H1 (cell line): ENCODE data around the gene BTD. TPM values are rescaled to one million over a fixed set of nuclear protein-coding genes. Genes with fewer than 3 reads are reported as not detected.

Source experiments
- CTCF ChIA-PET: fragments of 300-600 bp; sonication (Branson Sonifier 250); formaldehyde crosslinking; loops from one replicate; lab custom pipeline; 2021; ENCODE audit not compliant: partially characterized antibody; lab: Charles Lee
- POLR2A ChIA-PET: fragments of 300-600 bp; sonication (Branson Sonifier 250); formaldehyde crosslinking; loops from one replicate; lab custom pipeline; 2021; ENCODE audit warnings: inconsistent platforms; ENCODE audit not compliant: partially characterized antibody; lab: Charles Lee
- DNase-seq, 2 experiments: peaks; one replicate each; pipeline versions ENCODE4 v3.0.0 to v3.0.0-alpha.2; 2010 to 2022; ENCODE audit warnings: low spot score in 2 of 2, low read depth in 1 of 2, mixed read lengths in 1 of 2
- FAIRE-seq: peaks from 2 replicates; lab custom pipeline; 2011; peaks lifted over from hg19 to GRCh38; lab: Jason Lieb, UNC
- H2AFZ ChIP-seq: 2 replicates; pipeline ENCODE4 v1.8.1; 2012; ENCODE audit warnings: low read length, inconsistent platforms
- H2AK5ac ChIP-seq: 2 replicates; pipeline ENCODE4 v1.6.1; 2013; ENCODE audit warnings: low read depth, low read length
- H2BK120ac ChIP-seq: replicated peaks from 2 replicates; pipeline ENCODE3; 2013; ENCODE audit warnings: low read depth, low read length, inconsistent platforms
- H2BK12ac ChIP-seq: 2 replicates; pipeline ENCODE4 v1.6.1; 2013; ENCODE audit warnings: low read depth, low read length
- H2BK15ac ChIP-seq: 2 replicates; pipeline ENCODE4 v1.6.1; 2013; ENCODE audit warnings: low read length
- H2BK20ac ChIP-seq: 2 replicates; pipeline ENCODE4 v1.6.1; 2013; ENCODE audit warnings: low read length
- H2BK5ac ChIP-seq: 2 replicates; pipeline ENCODE4 v1.6.1; 2013; ENCODE audit warnings: low read depth, low read length
- H3K14ac ChIP-seq: 2 replicates; pipeline ENCODE4 v1.6.1; 2013; ENCODE audit warnings: inconsistent platforms; ENCODE audit not compliant: insufficient read length
- H3K18ac ChIP-seq: 2 replicates; pipeline ENCODE4 v1.6.1; 2013; ENCODE audit warnings: low read length; ENCODE audit errors: extremely low read depth
- H3K23ac ChIP-seq: 2 replicates; pipeline ENCODE4 v1.6.1; 2013; ENCODE audit warnings: inconsistent platforms; ENCODE audit not compliant: insufficient read length
- H3K23me2 ChIP-seq: 2 replicates; pipeline ENCODE4 v1.6.1; 2013; ENCODE audit warnings: low read depth, low read length
- H3K27ac ChIP-seq: 2 replicates; pipeline ENCODE4 v1.6.1; 2011; ENCODE audit warnings: low read depth, low read length, inconsistent platforms
- H3K27me3 ChIP-seq, 4 experiments: replicated peaks in 1 of 4; 1 replicate in 1 of 4; 2 replicates in 3 of 4; pipeline versions ENCODE4 v1.6.1 to v1.8.1; 2011 to 2013; ENCODE audit warnings: low read length in 3 of 4, mild to moderate bottlenecking in 3 of 4, inconsistent platforms in 2 of 4, mixed read lengths in 2 of 4, moderate library complexity in 1 of 4; ENCODE audit not compliant: control insufficient read depth in 3 of 4, insufficient read depth in 3 of 4; ENCODE audit errors: extremely low read depth in 1 of 4
- H3K36me3 ChIP-seq, 4 experiments: 2 replicates each; pipeline versions ENCODE4 v1.6.1 to v1.8.1; 2011 to 2013; ENCODE audit warnings: mild to moderate bottlenecking in 4 of 4, low read length in 3 of 4, moderate library complexity in 2 of 4, control low read depth in 1 of 4, inconsistent platforms in 1 of 4; ENCODE audit not compliant: insufficient read depth in 4 of 4, control insufficient read depth in 2 of 4
- H3K4ac ChIP-seq: replicated peaks from 2 replicates; pipeline ENCODE3; 2013; ENCODE audit warnings: low read length, low read depth, mixed read lengths, inconsistent platforms; ENCODE audit not compliant: insufficient read length
- H3K4me1 ChIP-seq, 4 experiments: replicated peaks in 1 of 4; 1 replicate in 1 of 4; 2 replicates in 3 of 4; pipeline versions ENCODE4 v1.6.1 to v1.8.1; 2011 to 2013; ENCODE audit warnings: low read length in 3 of 4, inconsistent platforms in 2 of 4, mixed read lengths in 1 of 4; ENCODE audit not compliant: insufficient read depth in 4 of 4, control insufficient read depth in 3 of 4
- H3K4me2 ChIP-seq, 2 experiments: 2 replicates each; pipeline versions ENCODE4 v1.6.1 to v1.8.1; 2011 to 2013; ENCODE audit warnings: low read depth in 2 of 2, low read length in 2 of 2, control low read depth in 1 of 2, inconsistent platforms in 1 of 2, mild to moderate bottlenecking in 1 of 2; ENCODE audit not compliant: insufficient read depth in 1 of 2
- H3K4me3 ChIP-seq, 4 experiments: fragments of 200-600, 300-600 bp in 1 of 4; sonication (generic), shearing (Covaris generic), sonication (Bioruptor Twin) in 1 of 4; 2 replicates each; pipeline versions ENCODE4 v1.5.1 to v1.8.1; 2011 to 2016; ENCODE audit warnings: low read length in 4 of 4, low read depth in 3 of 4, control low read depth in 2 of 4, inconsistent platforms in 2 of 4, mild to moderate bottlenecking in 2 of 4, mixed read lengths in 1 of 4, moderate library complexity in 1 of 4; ENCODE audit not compliant: insufficient read depth in 2 of 4; ENCODE audit errors: extremely low read depth in 1 of 4
- H3K56ac ChIP-seq: replicated peaks from 2 replicates; pipeline ENCODE3; 2013; ENCODE audit warnings: low read depth, mild to moderate bottlenecking, mixed read lengths, low read length, inconsistent platforms; ENCODE audit not compliant: insufficient read length
- H3K79me1 ChIP-seq: 2 replicates; pipeline ENCODE4 v1.6.1; 2013; ENCODE audit warnings: low read depth, low read length, control low read depth
- H3K79me2 ChIP-seq, 2 experiments: 2 replicates each; pipeline versions ENCODE4 v1.6.1 to v1.8.1; 2012 to 2013; ENCODE audit warnings: low read length in 2 of 2, mild to moderate bottlenecking in 2 of 2, inconsistent platforms in 1 of 2; ENCODE audit not compliant: insufficient read depth in 2 of 2, control insufficient read depth in 1 of 2
- H3K9ac ChIP-seq, 4 experiments: replicated peaks in 1 of 4; 1 replicate in 1 of 4; 2 replicates in 3 of 4; pipeline versions ENCODE4 v1.6.1 to v1.8.1; 2011 to 2013; ENCODE audit warnings: low read depth in 3 of 4, low read length in 3 of 4, control low read depth in 2 of 4, mild to moderate bottlenecking in 2 of 4, moderate library complexity in 2 of 4, inconsistent platforms in 1 of 4; ENCODE audit errors: extremely low read depth in 1 of 4
- H3K9me3 ChIP-seq, 2 experiments: 2 replicates each; pipeline versions ENCODE4 v1.6.1 to v1.8.1; 2012 to 2013; ENCODE audit warnings: mild to moderate bottlenecking in 2 of 2, moderate library complexity in 2 of 2, control low read depth in 1 of 2, inconsistent platforms in 1 of 2, low read depth in 1 of 2, low read length in 1 of 2, mixed read lengths in 1 of 2; ENCODE audit not compliant: insufficient read depth in 2 of 2
- H4K20me1 ChIP-seq, 2 experiments: replicated peaks in 1 of 2; 2 replicates each; pipeline versions ENCODE3 to v1.8.1; 2011 to 2013; ENCODE audit warnings: inconsistent platforms in 2 of 2, low read length in 2 of 2, mild to moderate bottlenecking in 1 of 2; ENCODE audit not compliant: insufficient read depth in 2 of 2, control insufficient read depth in 1 of 2
- H4K5ac ChIP-seq: 2 replicates; pipeline ENCODE4 v1.6.1; 2013; ENCODE audit warnings: low read length, low read depth, mixed read lengths, inconsistent platforms; ENCODE audit not compliant: insufficient read length
- H4K8ac ChIP-seq: 2 replicates; pipeline ENCODE4 v1.8.0; 2013; ENCODE audit warnings: mild to moderate bottlenecking, moderate library complexity, low read length, inconsistent platforms; ENCODE audit not compliant: insufficient read depth; ENCODE audit errors: extremely low read depth
- H4K91ac ChIP-seq: replicated peaks from 2 replicates; pipeline ENCODE3; 2013; ENCODE audit warnings: low read length, mixed read lengths, inconsistent platforms; ENCODE audit not compliant: insufficient read length
- BACH1 ChIP-seq: IDR thresholded peaks from 2 replicates; pipeline ENCODE4 v1.6.1; 2012; ENCODE audit warnings: low read length, improper control_type of control experiment
- CEBPB ChIP-seq: IDR thresholded peaks from 2 replicates; pipeline ENCODE4 v1.6.1; 2012; ENCODE audit warnings: low read depth, low read length
- CHD1 ChIP-seq: IDR thresholded peaks from 2 replicates; pipeline ENCODE4 v1.6.1; 2012; ENCODE audit warnings: low read depth, low read length, improper control_type of control experiment
- EZH2 ChIP-seq: fragments of 200-600 bp; sonication (generic); IDR thresholded peaks from 2 replicates; pipeline ENCODE4 v1.7.1; 2012; ENCODE audit warnings: low read depth, mild to moderate bottlenecking, moderate library complexity, low read length, inconsistent platforms; ENCODE audit not compliant: severe bottlenecking
- FOSL1 ChIP-seq: IDR thresholded peaks from 2 replicates; pipeline ENCODE4 v1.6.1; 2011; ENCODE audit warnings: mild to moderate bottlenecking, low read depth, low read length, moderate library complexity; ENCODE audit not compliant: insufficient read depth
- GTF2F1 ChIP-seq: IDR thresholded peaks from 2 replicates; pipeline ENCODE4 v1.6.1; 2012; ENCODE audit warnings: low read depth, low read length, improper control_type of control experiment, borderline replicate concordance
- MAFK ChIP-seq: IDR thresholded peaks from 2 replicates; pipeline ENCODE4 v1.6.1; 2012; ENCODE audit warnings: low read depth, mild to moderate bottlenecking, improper control_type of control experiment, low read length
- PHF8 ChIP-seq: fragments of 200-600 bp; sonication (generic); conservative IDR thresholded peaks from 2 replicates; pipeline ENCODE4 v1.7.1; 2012; ENCODE audit warnings: low read depth, mild to moderate bottlenecking, inconsistent platforms, low read length, moderate library complexity
- RFX5 ChIP-seq: IDR thresholded peaks from 2 replicates; pipeline ENCODE4 v1.6.1; 2011; ENCODE audit warnings: low read depth, low read length, improper control_type of control experiment, borderline replicate concordance
- RXRA ChIP-seq: IDR thresholded peaks from 2 replicates; pipeline ENCODE4 v1.6.1; 2011; ENCODE audit warnings: low read depth, mild to moderate bottlenecking, low read length, moderate library complexity; ENCODE audit not compliant: insufficient read depth
- SIX5 ChIP-seq: IDR thresholded peaks from 2 replicates; pipeline ENCODE4 v1.6.1; 2011; ENCODE audit warnings: mild to moderate bottlenecking, low read depth, low read length
- SP1 ChIP-seq: IDR thresholded peaks from 2 replicates; pipeline ENCODE4 v1.6.1; 2011; ENCODE audit warnings: low read depth, low read length
- TCF12 ChIP-seq: IDR thresholded peaks from 2 replicates; pipeline ENCODE4 v1.6.1; 2011; ENCODE audit warnings: low read depth, mild to moderate bottlenecking, low read length
- WGBS, 2 experiments: shearing (Covaris generic) in 1 of 2; methylation state at CpG; one replicate each; pipeline versions ENCODE4 v1.1.6 to v1.1.7; 2013 to 2015; ENCODE audit warnings: low lambda C conversion rate in 2 of 2, mixed read lengths in 2 of 2, inconsistent platforms in 1 of 2, low coverage in 1 of 2, missing lambda C conversion rate in 1 of 2; ENCODE audit not compliant: insufficient replicate concordance in 2 of 2, insufficient coverage in 1 of 2, insufficient read length in 1 of 2; ENCODE audit errors: extremely low coverage in 1 of 2, missing lambda C conversion rate in 1 of 2; 5-methylcytosine and 5-hydroxymethylcytosine counted together
- polyA plus RNA-seq, 7 experiments: library from polyadenylated mRNA; depleted of rRNA in 3 of 7; stranded (reverse) in 5 of 7; unstranded in 2 of 7; fragments of >200 nt in 5 of 7; fragments of 200-250 nt in 2 of 7; gene quantifications; 1 replicate in 5 of 7; 2 replicates in 1 of 7; 4 replicates in 1 of 7; pipeline versions ENCODE4 v1.2.1 to v1.2.3, GENCODE V29; 2011 to 2013; ENCODE audit warnings: missing spikeins in 2 of 7, mixed read lengths in 2 of 7
- total RNA-seq: library from RNA; stranded (reverse); fragmentation: NEBNext Ultra II Directional; extraction: Animal tissue kit (Norgen Biotek cat#: 25700); gene quantifications from 2 replicates; pipeline ENCODE4 v1.2.1, GENCODE V29; 2021

BTD gene
- total and polyA plus RNA-seq, 2 of the 8 experiments (the other 6 are each of a cell fraction or from before 2014, with no cell fraction given), result 21.8 to 36.7 TPM

DNA sequence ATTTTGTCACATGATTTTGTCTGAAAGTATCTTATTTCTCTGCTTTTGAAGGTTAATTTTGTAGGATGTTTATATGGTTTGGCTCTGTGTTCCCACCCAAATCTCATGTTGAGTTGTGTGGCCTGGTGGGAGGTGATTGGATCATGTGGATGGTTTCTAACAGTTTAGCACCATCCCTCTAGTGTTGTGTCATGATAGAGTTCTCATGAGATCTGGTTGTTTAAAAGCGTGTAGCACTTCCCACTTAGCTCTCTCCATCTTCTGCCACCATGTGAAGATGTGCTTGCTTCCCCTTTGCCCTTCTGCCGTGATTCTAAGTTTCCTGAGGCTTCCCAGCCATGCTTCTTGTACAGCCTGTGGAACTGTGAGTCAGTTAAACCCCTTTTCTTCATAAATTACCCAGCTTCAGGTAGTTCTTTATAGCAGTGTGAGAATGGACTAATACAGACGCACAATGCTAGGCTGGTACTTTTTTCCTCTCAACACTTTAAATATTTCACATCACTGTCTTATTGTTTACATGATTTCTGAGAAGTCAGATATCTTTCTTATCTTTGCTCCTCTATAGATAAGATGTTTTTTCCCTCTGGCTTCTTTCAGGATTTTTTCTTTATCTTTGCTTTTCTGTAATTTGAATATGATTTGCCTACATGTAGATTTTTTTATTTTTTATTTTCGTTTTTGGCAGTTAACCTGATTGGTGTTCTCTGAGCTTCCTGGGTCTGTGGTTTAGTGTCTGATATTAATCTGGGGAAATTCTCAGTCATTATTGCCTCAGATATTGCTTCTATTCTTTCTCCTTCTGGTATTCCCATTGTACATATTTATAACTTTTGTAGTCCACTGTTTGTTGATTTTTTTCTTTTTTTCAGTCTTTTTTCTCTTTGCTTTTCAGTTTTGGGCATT is 22.2 kb downstream of the BTD start:
- H2BK20ac ChIP-seq, result no peak overlapping the region
- H3K4me1 ChIP-seq, result no peaks in the 10 kb centered on the region; a peak in 1 of 7 replicates
- 88% methylated on average over 4 of the region's 4 CpGs; no CpG with 5 or more reads in 1 of the 2 experiments for WGBS, 2 experiments
- H2BK5ac ChIP-seq, result no peak overlapping the region
- peaks cover 9 to 12% of the 10 kb centered on the region in 2 experiments; a peak in 3 of 4 replicates for H3K9me3 ChIP-seq
- no peaks in the 10 kb centered on the region for H3K79me2 ChIP-seq
- ChIA-PET POLR2A (interaction anchor here (0.6 kb wide), 1 partner anchor 20 kb away, joined by 3 read pairs; no protein-coding TSS in a partner anchor), CTCF (interaction anchor here (0.7 to 1.3 kb wide), 2 partner anchors 27 to 170 kb away, joined by 3 read pairs; no protein-coding TSS in a partner anchor)
- no peaks in the 10 kb centered on the region for H4K20me1 ChIP-seq
- H2BK15ac ChIP-seq, result no peak overlapping the region
- no peak overlapping the region for H2AFZ ChIP-seq
- no peak overlapping the region for H3K9ac ChIP-seq
- H3K14ac ChIP-seq, result no peak overlapping the region
- no peak overlapping the region for H3K4me2 ChIP-seq
- H4K5ac ChIP-seq, result no peak overlapping the region
- H2BK120ac ChIP-seq, result no peak overlapping the region
- no peak for DNase-seq
- no peak for FAIRE-seq
- no peak overlapping the region for H3K27ac ChIP-seq
- H3K4ac ChIP-seq, result no peak overlapping the region
- no peaks in the 10 kb centered on the region for H3K23me2 ChIP-seq
- no peak overlapping the region for H3K4me3 ChIP-seq
- H4K8ac ChIP-seq, result no peak overlapping the region
- H4K91ac ChIP-seq, result no peak overlapping the region
- H3K56ac ChIP-seq, result no peak overlapping the region
- H3K23ac ChIP-seq, result no peak overlapping the region
- no peak overlapping the region for H2AK5ac ChIP-seq
- H3K36me3 ChIP-seq, result no peaks in the 10 kb centered on the region
- H3K27me3 ChIP-seq, result no peaks in the 10 kb centered on the region
- peaks cover 3% of the 10 kb centered on the region; the same call in 1 of the 2 replicates for H3K79me1 ChIP-seq
- no peak overlapping the region for H3K18ac ChIP-seq
- H2BK12ac ChIP-seq, result no peak overlapping the region
- TF ChIP-seq SIX5 (no peak), RXRA (no peak), SP1 (no peak), MAFK (no peak), GTF2F1 (no peak), RFX5 (no peak), CEBPB (no peak), FOSL1 (no peak), CHD1 (no peak), EZH2 (no peak), BACH1 (no peak), PHF8 (no peak), TCF12 (no peak)
